ENCODE measurements around the gene PCDHGA12.
"Not testable (repeated sequence)": the region's sequence is repeated elsewhere in the genome, so short reads cannot be mapped to it uniquely, and the experiment has no call there.

- TF ChIP-seq PKNOX1 (IDR thresholded peaks at IDR 0.05); ZNF274 (IDR thresholded peaks at IDR 0.05; ENCODE audit: insufficient read depth, insufficient read length); ATF2 (IDR thresholded peaks at IDR 0.05; ENCODE audit: low read length); FOXK2 (IDR thresholded peaks at IDR 0.05); IRF4 (IDR thresholded peaks at IDR 0.05; ENCODE audit: low read depth, low read length); SMC3 (IDR thresholded peaks at IDR 0.05; ENCODE audit: borderline replicate concordance, low read length); MTA2 (IDR thresholded peaks at IDR 0.05; ENCODE audit: low read depth); ETV6 (conservative IDR thresholded peaks at IDR 0.05 in 1 of 2, IDR thresholded peaks at IDR 0.05 in 1 of 2; ENCODE audit: borderline replicate concordance in 1 of 2, low read depth in 1 of 2): not testable (repeated sequence)
- TF ChIP-seq, protein P1, sequence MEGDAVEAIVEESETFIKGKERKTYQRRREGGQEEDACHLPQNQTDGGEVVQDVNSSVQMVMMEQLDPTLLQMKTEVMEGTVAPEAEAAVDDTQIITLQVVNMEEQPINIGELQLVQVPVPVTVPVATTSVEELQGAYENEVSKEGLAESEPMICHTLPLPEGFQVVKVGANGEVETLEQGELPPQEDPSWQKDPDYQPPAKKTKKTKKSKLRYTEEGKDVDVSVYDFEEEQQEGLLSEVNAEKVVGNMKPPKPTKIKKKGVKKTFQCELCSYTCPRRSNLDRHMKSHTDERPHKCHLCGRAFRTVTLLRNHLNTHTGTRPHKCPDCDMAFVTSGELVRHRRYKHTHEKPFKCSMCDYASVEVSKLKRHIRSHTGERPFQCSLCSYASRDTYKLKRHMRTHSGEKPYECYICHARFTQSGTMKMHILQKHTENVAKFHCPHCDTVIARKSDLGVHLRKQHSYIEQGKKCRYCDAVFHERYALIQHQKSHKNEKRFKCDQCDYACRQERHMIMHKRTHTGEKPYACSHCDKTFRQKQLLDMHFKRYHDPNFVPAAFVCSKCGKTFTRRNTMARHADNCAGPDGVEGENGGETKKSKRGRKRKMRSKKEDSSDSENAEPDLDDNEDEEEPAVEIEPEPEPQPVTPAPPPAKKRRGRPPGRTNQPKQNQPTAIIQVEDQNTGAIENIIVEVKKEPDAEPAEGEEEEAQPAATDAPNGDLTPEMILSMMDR (IDR thresholded peaks at IDR 0.05 in 2 of 3, conservative IDR thresholded peaks at IDR 0.05 in 1 of 3; ENCODE audit: control insufficient read depth in 2 of 3, extremely low read depth in 1 of 3, insufficient read depth in 1 of 3, low read depth in 3 of 3, low read length in 3 of 3): not testable (repeated sequence)
- TF ChIP-seq, protein P2, sequence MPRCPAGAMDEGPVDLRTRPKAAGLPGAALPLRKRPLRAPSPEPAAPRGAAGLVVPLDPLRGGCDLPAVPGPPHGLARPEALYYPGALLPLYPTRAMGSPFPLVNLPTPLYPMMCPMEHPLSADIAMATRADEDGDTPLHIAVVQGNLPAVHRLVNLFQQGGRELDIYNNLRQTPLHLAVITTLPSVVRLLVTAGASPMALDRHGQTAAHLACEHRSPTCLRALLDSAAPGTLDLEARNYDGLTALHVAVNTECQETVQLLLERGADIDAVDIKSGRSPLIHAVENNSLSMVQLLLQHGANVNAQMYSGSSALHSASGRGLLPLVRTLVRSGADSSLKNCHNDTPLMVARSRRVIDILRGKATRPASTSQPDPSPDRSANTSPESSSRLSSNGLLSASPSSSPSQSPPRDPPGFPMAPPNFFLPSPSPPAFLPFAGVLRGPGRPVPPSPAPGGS (IDR thresholded peaks at IDR 0.05; ENCODE audit: borderline replicate concordance, insufficient read depth, low read depth, low read length, poor library complexity, severe bottlenecking): not testable (repeated sequence)
- TF ChIP-seq, protein P3, sequence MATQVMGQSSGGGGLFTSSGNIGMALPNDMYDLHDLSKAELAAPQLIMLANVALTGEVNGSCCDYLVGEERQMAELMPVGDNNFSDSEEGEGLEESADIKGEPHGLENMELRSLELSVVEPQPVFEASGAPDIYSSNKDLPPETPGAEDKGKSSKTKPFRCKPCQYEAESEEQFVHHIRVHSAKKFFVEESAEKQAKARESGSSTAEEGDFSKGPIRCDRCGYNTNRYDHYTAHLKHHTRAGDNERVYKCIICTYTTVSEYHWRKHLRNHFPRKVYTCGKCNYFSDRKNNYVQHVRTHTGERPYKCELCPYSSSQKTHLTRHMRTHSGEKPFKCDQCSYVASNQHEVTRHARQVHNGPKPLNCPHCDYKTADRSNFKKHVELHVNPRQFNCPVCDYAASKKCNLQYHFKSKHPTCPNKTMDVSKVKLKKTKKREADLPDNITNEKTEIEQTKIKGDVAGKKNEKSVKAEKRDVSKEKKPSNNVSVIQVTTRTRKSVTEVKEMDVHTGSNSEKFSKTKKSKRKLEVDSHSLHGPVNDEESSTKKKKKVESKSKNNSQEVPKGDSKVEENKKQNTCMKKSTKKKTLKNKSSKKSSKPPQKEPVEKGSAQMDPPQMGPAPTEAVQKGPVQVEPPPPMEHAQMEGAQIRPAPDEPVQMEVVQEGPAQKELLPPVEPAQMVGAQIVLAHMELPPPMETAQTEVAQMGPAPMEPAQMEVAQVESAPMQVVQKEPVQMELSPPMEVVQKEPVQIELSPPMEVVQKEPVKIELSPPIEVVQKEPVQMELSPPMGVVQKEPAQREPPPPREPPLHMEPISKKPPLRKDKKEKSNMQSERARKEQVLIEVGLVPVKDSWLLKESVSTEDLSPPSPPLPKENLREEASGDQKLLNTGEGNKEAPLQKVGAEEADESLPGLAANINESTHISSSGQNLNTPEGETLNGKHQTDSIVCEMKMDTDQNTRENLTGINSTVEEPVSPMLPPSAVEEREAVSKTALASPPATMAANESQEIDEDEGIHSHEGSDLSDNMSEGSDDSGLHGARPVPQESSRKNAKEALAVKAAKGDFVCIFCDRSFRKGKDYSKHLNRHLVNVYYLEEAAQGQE (IDR thresholded peaks at IDR 0.05; ENCODE audit: low read depth, low read length): not testable (repeated sequence)
Observed at GRCh38 chr5:141432726-141433125, 2.4 kb downstream of the PCDHGA12 start.

Measured in GM12878 (cell line).